Lower lobe of right lung (tissue), 2 donors: ENCODE measurements around the gene TMEM150A. TPM values are rescaled to one million over a fixed set of nuclear protein-coding genes. Genes with fewer than 3 reads are reported as not detected.

ENCODE experiments used
- ATAC-seq, 2 donors: fragments of 200-7000 bp; cut with Tn5 transposase; one replicate each; pipeline ENCODE4 v1.9.1; 2020 to 2022; ENCODE audit warnings: mild to moderate bottlenecking in 2 of 2, moderate library complexity in 2 of 2
- DNase-seq: peaks from one replicate; pipeline ENCODE4 v3.0.0-alpha.2; 2020
- H3K27ac ChIP-seq: fragments of 200-600 bp; one replicate; pipeline ENCODE4 v1.8.0; 2022
- H3K27me3 ChIP-seq: fragments of 200-600 bp; one replicate; pipeline ENCODE4 v1.8.0; 2022; ENCODE audit warnings: low read depth
- H3K36me3 ChIP-seq: fragments of 200-600 bp; one replicate; pipeline ENCODE4 v1.8.0; 2022; ENCODE audit warnings: mild to moderate bottlenecking
- H3K4me1 ChIP-seq: fragments of 200-600 bp; one replicate; pipeline ENCODE4 v1.8.0; 2022
- H3K4me3 ChIP-seq: fragments of 200-600 bp; one replicate; pipeline ENCODE4 v1.8.0; 2022; ENCODE audit warnings: mild to moderate bottlenecking
- H3K9me3 ChIP-seq: fragments of 200-600 bp; one replicate; pipeline ENCODE4 v1.8.0; 2022
- CTCF ChIP-seq: fragments of 200-600 bp; IDR thresholded peaks from one replicate; pipeline ENCODE4 v1.8.0; 2022; ENCODE audit warnings: antibody characterized with exemption, mild to moderate bottlenecking
- intact Hi-C: fragments of 100-400 bp; cut with DNase I; formaldehyde crosslinking; loops from one replicate; pipeline ENCODE4 v1.11.0; 2022
- total RNA-seq: library from RNA; stranded (reverse); fragmentation: NEBNext Ultra II Directional; extraction: Animal tissue kit (Norgen Biotek cat#: 25700); gene quantifications from one replicate; pipeline ENCODE4 v1.2.1, GENCODE V29; 2021
- donor health status: DM: no; HTN: yes; CAD: no; lungs with severe emphysema.

The TMEM150A gene
- total RNA-seq, 1 donor from 2014 or later = 28.9 TPM

DNA sequence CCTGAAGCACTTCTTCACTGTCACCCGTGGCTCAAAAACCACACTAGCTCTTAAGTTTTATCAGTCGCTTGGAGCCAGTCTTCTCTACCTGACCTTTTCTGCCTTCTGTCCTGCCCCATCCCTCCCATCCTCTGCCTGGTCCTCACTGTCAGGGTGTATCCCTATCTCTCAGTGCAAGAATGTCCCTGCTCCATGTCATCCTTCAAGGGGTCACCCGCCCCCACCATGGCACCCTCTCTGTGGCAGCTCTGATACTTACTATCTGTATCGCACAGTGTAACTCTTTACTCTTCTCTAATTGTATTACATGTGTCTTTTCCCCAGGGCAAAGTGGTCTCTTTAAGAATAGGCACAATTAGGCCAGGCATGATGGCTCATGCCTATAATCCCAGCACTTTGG lies 13.9 kb downstream of the TMEM150A start:
- Histone ChIP-seq H3K36me3 (no peaks in the 10 kb centered on the region), H3K9me3 (no peaks in the 10 kb centered on the region), H3K27ac (peak overlapping the region; percentile 95), H3K4me3 (no peak overlapping the region), H3K27me3 (no peaks in the 10 kb centered on the region), H3K4me1 (peaks cover 96% of the 10 kb centered on the region)
- no peak for DNase-seq
- intact Hi-C loops = no loop called here
- no peak for ATAC-seq
- TF ChIP-seq CTCF = no peak

DNA sequence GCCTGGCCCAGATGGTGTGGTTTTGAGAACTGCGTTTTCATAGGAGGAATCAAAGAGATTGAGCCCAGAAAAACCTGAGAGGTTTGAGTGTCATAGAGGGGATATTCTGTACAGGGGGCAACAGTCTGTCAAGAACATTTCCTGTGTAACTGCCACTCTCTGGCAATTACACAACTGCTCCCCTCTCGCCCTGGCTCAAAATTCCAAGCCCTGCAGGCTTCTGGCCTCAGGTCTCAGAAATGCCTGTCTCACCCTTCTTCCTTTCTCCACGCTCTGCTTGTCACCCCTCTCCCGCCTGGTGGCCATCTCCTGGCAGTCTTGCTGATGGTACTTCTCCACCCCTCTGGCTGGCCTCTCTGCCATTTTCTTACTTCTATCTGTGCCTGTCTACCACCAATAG lies 14.3 kb downstream of the TMEM150A start:
- Histone ChIP-seq H3K4me3 (no peak overlapping the region), H3K4me1 (peaks cover 97% of the 10 kb centered on the region), H3K9me3 (no peaks in the 10 kb centered on the region), H3K27me3 (no peaks in the 10 kb centered on the region), H3K27ac (peak overlapping the region; percentile 95), H3K36me3 (peaks cover 1% of the 10 kb centered on the region)
- intact Hi-C loops = no loop called here
- DNase-seq (no peak), ATAC-seq (no peak)
- no peak for TF ChIP-seq CTCF

GRCh38 chr2:85585781-85586105 lies 16.8 kb downstream of the TMEM150A start:
- peak overlapping the region; percentile 77 for H3K4me3 ChIP-seq
- intact Hi-C loops = no loop called here
- H3K36me3 ChIP-seq = peaks cover 24% of the 10 kb centered on the region
- DNase-seq (no peak), ATAC-seq (peak in 1 of 2 donors; percentile 51)
- TF ChIP-seq CTCF = no peak
- peak overlapping the region; percentile 95 for H3K27ac ChIP-seq
- H3K27me3 ChIP-seq = no peaks in the 10 kb centered on the region
- peaks cover 84% of the 10 kb centered on the region for H3K4me1 ChIP-seq
- no peaks in the 10 kb centered on the region for H3K9me3 ChIP-seq

GRCh38 chr2:85584857-85585780 lies 17.4 kb downstream of the TMEM150A start:
- no peak for TF ChIP-seq CTCF
- DNase-seq (peak; percentile 62), ATAC-seq (peak; percentile 53 to 70)
- H3K9me3 ChIP-seq = no peaks in the 10 kb centered on the region
- H3K36me3 ChIP-seq = peaks cover 24% of the 10 kb centered on the region
- no peaks in the 10 kb centered on the region for H3K27me3 ChIP-seq
- peaks cover 83% of the 10 kb centered on the region for H3K4me1 ChIP-seq
- intact Hi-C loops = no loop called here
- H3K27ac ChIP-seq = peak overlapping the region; percentile 95
- peak overlapping the region; percentile 77 for H3K4me3 ChIP-seq

GRCh38 chr2:85584354-85584856 lies 18.1 kb downstream of the TMEM150A start, which contains the start of gene VAMP5:
Gene VAMP5 (plus strand): TSS chr2:85584431. CDS start chr2:85584491, 60 bp downstream.
- intact Hi-C loops = no loop called here
- H3K9me3 ChIP-seq = no peaks in the 10 kb centered on the region
- no peak for TF ChIP-seq CTCF

More at GRCh38 chr2:85584354-85584856, 18.1 kb downstream of the TMEM150A start, which contains the start of gene VAMP5:
- peak; percentile 48 to 49 for ATAC-seq
- peaks cover 83% of the 10 kb centered on the region for H3K4me1 ChIP-seq
- H3K4me3 ChIP-seq = peak within 1 kb of the TSS; percentile 77
- H3K36me3 ChIP-seq = peaks cover 24% of the 10 kb centered on the region
- DNase-seq = no peak
- peak within 1 kb of the TSS; percentile 95 for H3K27ac ChIP-seq
- no peaks in the 10 kb centered on the region for H3K27me3 ChIP-seq
